HL-60/S4 treated with phorbol 12-myristate 13-acetate at 8.2 ng/mL for 4 days and 3 days (cell line): ENCODE results near the gene SELPLG.

Source experiments
- in situ Hi-C: fragments of 300-500 bp; cut with MboI; formaldehyde crosslinking; loops from 2 replicates; pipeline ENCODE4 v1.15.0; 2022; ENCODE audit warnings: low sequenced_read_pairs

Gene SELPLG

GRCh38 chr12:108609537-108610335 is 24.0 kb downstream of the SELPLG start:
- in situ Hi-C loops, result no loop called here

DNA sequence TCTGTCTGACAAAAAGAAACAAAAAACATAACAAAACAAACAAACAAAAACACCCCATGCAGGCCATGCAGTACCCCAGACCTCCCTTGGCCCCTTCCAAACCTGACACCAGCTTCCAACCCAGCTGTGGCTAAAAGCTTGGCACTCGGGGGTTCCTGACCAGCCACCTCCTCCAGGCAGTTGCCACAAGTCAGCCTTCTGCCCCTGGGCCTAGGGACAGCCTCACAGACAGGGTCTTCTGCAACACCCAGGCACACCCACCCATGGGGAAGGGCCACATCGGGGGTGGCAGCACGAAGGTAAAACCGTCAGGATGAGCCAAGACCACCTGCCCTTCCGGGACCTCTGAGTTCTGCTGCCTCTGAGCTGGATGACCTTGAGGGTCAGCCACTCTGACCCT is 25.1 kb downstream of the SELPLG start:
- in situ Hi-C loops, result no loop called here

- in situ Hi-C loops, result no loop called here
Measured at GRCh38 chr12:108607981-108608600, 25.6 kb downstream of the SELPLG start.

DNA sequence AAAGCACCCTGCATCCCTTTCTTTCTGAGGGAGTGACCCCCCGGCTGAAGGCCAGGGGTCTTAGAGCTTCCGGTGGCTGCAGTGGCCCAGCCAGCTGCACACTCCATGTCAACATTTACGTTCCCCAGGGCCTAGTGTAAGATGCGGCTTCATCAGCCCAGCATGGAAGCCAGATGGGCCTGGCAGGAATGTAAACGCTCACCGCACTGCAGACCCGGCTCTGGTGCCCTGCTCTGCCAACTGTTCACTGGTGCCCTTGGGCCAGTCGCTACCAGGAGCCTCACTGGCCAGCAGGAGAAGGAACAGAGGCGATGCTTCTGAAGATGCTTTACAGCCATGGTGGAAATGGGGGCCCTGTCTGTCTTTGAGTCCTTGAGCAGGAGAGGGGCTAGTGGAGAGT is 27.2 kb downstream of the SELPLG start:
- in situ Hi-C loops, result no loop called here

- in situ Hi-C loops, result no loop called here
Measured at GRCh38 chr12:108605690-108606406, 27.8 kb downstream of the SELPLG start.

DNA sequence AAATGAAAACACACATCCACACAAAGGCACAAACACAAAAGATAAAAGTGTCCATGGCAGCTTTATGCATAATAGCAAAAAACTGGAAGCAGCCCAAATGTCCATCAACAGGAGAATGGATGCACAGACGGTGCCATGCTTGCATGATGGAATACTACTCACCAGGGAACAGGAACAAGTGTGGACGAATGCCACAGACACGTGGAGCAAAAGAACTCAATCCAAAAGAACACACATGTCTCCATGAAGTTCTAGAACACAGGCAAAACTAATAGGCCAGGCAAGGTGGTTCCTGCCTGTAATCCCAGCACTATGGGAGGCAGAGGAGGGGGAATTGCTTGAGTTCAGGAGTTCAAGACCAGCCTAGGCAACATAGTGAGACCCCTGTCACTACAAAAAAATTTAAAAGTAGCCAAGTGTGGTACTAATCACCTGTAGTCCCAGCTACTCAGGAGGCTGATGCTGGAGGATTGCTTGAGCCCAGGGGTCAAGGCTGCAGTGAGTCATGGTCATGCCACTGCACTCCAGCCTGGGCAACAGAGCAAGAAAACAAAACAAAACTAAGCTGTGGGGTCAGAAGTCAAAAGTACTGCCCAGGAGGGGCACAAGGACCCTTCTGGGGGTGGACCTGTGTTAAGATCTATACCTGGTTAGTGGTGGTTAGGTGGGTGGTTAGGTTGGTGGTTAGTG is 28.5 kb downstream of the SELPLG start:
- in situ Hi-C loops, result no loop called here

DNA sequence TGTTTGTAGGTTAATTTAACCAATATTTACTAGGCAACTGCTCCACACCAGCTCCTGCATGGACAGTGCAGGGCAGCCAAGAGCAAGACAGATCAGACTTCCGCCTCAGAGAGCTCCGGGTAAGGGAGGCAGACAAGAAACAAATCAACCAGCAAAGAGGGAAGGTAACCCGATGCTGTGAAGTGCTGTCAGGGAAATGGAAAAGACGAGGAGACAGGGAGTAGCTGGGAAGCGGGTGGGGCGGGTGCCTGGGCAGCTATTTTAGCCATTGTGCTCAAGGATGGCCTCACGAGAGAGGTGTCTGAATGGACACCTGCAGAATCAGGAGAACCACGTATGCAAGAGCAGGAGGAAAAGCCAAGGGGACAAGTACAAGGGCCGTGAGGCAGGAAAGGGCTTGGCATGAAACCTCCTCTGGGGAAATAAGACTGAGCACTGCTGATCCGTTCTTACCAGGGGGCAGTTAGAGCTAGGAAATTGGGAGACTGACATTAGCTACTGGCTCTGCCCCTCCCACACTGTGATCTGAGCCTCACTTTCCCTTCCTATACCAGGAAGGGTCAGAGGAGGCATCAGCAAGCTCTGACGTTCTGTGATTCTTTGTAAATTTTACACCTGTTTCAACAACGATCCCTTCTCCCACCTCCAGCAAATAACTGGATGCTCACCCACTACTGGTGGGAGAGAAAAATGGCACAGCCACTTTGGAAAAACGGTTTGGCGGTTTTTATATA is 29.3 kb downstream of the SELPLG start:
- in situ Hi-C loops, result no loop called here

DNA sequence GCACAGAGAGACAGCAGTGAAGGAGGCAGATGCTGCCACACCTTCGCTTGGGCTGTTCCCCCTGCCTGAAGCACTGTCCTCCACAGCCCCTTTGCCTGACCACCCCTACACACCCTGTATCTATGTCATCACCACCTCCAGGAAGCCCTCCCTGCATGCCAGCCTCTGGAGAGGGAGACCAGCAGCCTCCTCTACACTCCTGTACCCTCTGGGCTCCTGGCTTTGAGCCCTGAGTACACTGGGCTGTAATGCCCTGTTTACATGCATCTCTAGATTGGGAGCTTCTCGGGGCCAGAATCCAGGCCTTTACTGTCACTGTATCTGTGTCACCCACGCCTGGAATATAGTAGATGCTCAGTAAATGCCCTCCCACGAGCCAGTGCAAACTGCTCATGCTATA is 30.0 kb downstream of the SELPLG start:
- in situ Hi-C loops, result no loop called here

- in situ Hi-C loops, result no loop called here
Measured at GRCh38 chr12:108602976-108603704, 30.6 kb downstream of the SELPLG start.

GRCh38 chr12:108602209-108602705 is 31.4 kb downstream of the SELPLG start:
- in situ Hi-C loops, result no loop called here

- in situ Hi-C loops, result no loop called here
Measured at GRCh38 chr12:108600702-108601007, 33.0 kb downstream of the SELPLG start.

- in situ Hi-C loops, result no loop called here
Measured at GRCh38 chr12:108599948-108600701, 33.6 kb downstream of the SELPLG start.

- in situ Hi-C loops, result no loop called here
Measured at GRCh38 chr12:108599541-108599940, 34.2 kb downstream of the SELPLG start.

- in situ Hi-C loops, result no loop called here
Measured at GRCh38 chr12:108598553-108599250, 35.0 kb downstream of the SELPLG start.

DNA sequence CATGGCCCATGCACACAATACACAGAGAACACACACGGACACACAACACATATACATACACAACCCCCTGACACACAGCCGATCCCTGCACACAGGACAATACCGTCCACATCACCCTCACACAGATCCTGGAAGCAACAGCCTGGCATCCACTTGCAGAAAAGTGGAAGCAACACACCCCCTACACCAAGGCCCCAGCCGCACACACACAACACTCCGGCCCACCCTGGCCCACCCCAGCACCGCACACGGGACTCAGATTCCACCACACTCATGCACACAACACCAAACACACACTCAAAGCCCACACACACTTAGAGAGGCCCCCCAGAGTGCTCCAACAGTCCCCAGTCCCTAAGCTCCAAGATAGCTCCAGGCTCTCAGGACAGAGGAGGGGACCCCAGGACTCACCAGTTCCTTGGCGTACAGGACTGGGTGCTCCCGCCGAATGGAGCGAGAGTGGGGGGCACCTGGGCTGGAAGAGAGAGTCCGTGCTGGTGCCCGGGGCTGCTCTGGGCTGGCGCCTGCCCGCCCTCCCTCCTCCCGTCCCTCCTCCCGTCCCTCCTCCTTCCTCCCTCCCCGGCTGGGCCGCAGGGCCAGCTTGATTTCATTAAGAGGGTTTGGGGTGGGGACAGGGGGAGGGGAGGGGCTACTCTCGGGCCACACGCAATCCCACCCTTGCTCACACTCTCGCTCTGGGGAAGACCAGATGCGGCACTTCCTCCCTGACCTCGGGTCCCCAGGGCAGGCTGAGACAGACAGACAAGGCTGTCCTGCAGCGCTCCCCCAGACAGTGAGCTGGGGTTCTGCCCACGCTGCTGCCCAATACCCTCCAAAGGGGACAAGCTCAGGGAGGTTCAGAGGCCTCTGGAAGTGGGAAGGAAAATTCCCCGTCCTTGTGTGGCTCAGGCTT is 35.9 kb downstream of the SELPLG start, which contains the start of gene TMEM119:
Gene TMEM119, minus strand, starts transcription at position 526 of the 913 bp plus-strand sequence. CDS start 5,701 bp downstream, outside the sequence.
- in situ Hi-C loops, result no loop called here

DNA sequence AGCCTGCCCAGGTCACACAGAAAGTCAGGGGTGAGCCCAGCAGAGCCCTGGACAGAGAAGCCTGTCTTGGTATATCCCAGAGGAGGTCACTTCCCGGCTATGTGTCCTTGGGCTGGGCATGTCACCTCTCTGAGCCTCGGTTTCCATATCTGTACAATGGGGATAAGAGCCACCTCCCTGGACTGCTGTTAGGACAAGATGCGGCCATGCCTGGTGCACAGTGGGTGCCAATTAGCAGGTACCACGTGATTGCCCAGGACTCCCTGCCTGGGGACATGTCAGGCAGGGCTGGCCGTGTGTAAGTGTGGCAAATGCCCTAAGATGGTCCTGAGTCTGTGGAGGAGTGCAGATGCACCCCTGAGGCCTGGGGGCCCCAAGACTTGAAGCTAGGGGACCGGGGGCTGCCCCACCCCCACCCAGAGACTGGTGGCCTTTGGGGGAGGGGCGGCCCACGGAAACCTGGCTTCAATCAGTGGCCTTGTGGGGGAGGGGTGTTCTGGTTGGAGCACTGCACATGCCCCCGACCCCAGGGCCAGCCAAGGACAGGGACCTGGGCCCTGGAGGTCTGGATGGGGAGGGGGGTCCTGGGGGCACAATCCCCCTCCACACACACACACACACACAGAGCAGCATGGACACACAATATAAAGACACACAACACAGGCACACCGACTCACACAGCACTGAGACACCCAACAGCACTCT is 36.7 kb downstream of the SELPLG start:
- in situ Hi-C loops, result no loop called here
